Glutamatergic neuron (in vitro differentiated cells): Measurements from ENCODE around the gene ZC3H11A. TPM values are rescaled to one million over a fixed set of nuclear protein-coding genes. Genes with fewer than 3 reads are reported as not detected.
"Not testable (repeated sequence)": the region's sequence is repeated elsewhere in the genome, so short reads cannot be mapped to it uniquely, and the experiment has no call there.

Experiments
- DNase-seq: peaks from one replicate; pipeline ENCODE4 v3.0.0; 2022
- H3K27ac Mint-ChIP-seq: one replicate; pipeline ENCODE4 v1.8.0; 2020; ENCODE audit warnings: mild to moderate bottlenecking, mixed read lengths, inconsistent platforms; ENCODE audit not compliant: unreplicated experiment
- H3K27me3 Mint-ChIP-seq: one replicate; pipeline ENCODE4 v1.8.0; 2020; ENCODE audit warnings: mild to moderate bottlenecking, moderate library complexity, mixed read lengths, inconsistent platforms; ENCODE audit not compliant: unreplicated experiment
- H3K36me3 Mint-ChIP-seq: one replicate; pipeline ENCODE4 v1.8.0; 2020; ENCODE audit warnings: mild to moderate bottlenecking, mixed read lengths, inconsistent platforms; ENCODE audit not compliant: unreplicated experiment
- H3K4me1 Mint-ChIP-seq: one replicate; pipeline ENCODE4 v1.8.0; 2020; ENCODE audit warnings: mild to moderate bottlenecking, low read depth, mixed read lengths, inconsistent platforms; ENCODE audit not compliant: unreplicated experiment
- H3K4me3 Mint-ChIP-seq: one replicate; pipeline ENCODE4 v1.8.0; 2020; ENCODE audit warnings: mild to moderate bottlenecking, mixed read lengths, inconsistent platforms; ENCODE audit not compliant: unreplicated experiment
- H3K9me3 Mint-ChIP-seq: one replicate; pipeline ENCODE4 v1.8.0; 2020; ENCODE audit warnings: mild to moderate bottlenecking, moderate library complexity, mixed read lengths, inconsistent platforms; ENCODE audit not compliant: unreplicated experiment
- total RNA-seq: library from RNA; stranded (reverse); fragmentation: NEBNext Ultra II Directional; extraction: Animal tissue kit (Norgen Biotek cat#: 25700); gene quantifications from one replicate; pipeline ENCODE4 v1.2.1, GENCODE V29; 2021; ENCODE audit not compliant: unreplicated experiment
- TF ChIP-seq, protein P1 (sequence below): fragments of 200-600 bp; sonication (generic); IDR thresholded peaks from one replicate; pipeline ENCODE4 v1.5.0; 2021; ENCODE audit not compliant: partially characterized antibody, unreplicated experiment

The ZC3H11A gene
- total RNA-seq, 1 donor from 2014 or later = 63.4 TPM

- no peaks in the 10 kb centered on the region for H3K9me3 Mint-ChIP-seq
- no peaks in the 10 kb centered on the region for H3K27me3 Mint-ChIP-seq
- TF ChIP-seq, protein P1, sequence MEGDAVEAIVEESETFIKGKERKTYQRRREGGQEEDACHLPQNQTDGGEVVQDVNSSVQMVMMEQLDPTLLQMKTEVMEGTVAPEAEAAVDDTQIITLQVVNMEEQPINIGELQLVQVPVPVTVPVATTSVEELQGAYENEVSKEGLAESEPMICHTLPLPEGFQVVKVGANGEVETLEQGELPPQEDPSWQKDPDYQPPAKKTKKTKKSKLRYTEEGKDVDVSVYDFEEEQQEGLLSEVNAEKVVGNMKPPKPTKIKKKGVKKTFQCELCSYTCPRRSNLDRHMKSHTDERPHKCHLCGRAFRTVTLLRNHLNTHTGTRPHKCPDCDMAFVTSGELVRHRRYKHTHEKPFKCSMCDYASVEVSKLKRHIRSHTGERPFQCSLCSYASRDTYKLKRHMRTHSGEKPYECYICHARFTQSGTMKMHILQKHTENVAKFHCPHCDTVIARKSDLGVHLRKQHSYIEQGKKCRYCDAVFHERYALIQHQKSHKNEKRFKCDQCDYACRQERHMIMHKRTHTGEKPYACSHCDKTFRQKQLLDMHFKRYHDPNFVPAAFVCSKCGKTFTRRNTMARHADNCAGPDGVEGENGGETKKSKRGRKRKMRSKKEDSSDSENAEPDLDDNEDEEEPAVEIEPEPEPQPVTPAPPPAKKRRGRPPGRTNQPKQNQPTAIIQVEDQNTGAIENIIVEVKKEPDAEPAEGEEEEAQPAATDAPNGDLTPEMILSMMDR = no peak
- no peak for DNase-seq
- no peaks in the 10 kb centered on the region for H3K4me1 Mint-ChIP-seq
- no peak overlapping the region for H3K4me3 Mint-ChIP-seq
- no peaks in the 10 kb centered on the region for H3K36me3 Mint-ChIP-seq
- no peak overlapping the region for H3K27ac Mint-ChIP-seq
These were observed 13.5 kb upstream of the ZC3H11A start for GRCh38 chr1:203781962-203782361.

DNA sequence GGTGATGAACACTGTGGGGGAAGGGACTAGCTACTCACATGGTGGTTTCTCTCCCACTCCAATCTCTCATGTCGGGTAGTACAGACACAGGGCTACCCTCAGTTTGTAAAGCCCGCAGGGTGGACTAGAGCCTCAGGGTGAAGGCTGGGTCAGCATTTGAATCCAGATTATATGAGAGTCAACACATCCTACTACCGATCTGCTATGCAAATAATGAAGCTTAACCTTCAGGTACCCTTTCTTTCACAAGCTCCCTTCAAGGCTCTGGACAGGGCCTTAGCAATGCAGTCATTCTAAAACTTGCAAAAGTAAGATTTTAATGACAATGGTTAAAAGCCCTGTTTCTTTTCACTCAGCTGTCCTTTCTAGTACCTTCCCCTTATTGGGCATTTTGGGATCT lies 5.5 kb upstream of the ZC3H11A start:
- TF ChIP-seq, protein P1 = no peak
- H3K4me1 Mint-ChIP-seq = no peaks in the 10 kb centered on the region
- no peaks in the 10 kb centered on the region for H3K27me3 Mint-ChIP-seq
- no peak overlapping the region for H3K4me3 Mint-ChIP-seq
- no peaks in the 10 kb centered on the region for H3K36me3 Mint-ChIP-seq
- H3K9me3 Mint-ChIP-seq = peaks cover 2% of the 10 kb centered on the region
- H3K27ac Mint-ChIP-seq = no peak overlapping the region
- no peak for DNase-seq

DNA sequence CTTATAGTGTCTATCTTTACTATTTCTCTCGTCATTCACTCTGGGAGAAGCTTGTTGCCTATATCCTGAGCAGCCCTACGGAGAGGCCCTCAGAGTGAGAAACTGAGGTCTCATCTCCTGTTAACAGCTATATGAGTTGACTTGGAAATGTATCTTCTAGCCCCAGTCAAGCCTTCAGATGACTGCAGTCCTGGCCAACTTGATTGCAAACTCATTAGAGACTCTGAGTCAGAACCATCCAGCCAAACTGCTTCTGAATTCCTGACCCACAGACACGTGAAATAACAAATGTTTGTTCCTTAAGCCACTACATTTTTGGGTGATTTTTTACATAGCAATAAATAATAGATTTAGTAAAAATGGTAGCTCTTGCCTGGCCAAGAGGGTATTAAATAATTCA lies 3.9 kb upstream of the ZC3H11A start:
- H3K27me3 Mint-ChIP-seq = peaks cover 5% of the 10 kb centered on the region
- H3K4me1 Mint-ChIP-seq = no peaks in the 10 kb centered on the region
- no peaks in the 10 kb centered on the region for H3K36me3 Mint-ChIP-seq
- TF ChIP-seq, protein P1 = no peak
- no peak for DNase-seq
- no peak overlapping the region for H3K27ac Mint-ChIP-seq
- H3K9me3 Mint-ChIP-seq = peaks cover 8% of the 10 kb centered on the region
- no peak overlapping the region for H3K4me3 Mint-ChIP-seq

DNA sequence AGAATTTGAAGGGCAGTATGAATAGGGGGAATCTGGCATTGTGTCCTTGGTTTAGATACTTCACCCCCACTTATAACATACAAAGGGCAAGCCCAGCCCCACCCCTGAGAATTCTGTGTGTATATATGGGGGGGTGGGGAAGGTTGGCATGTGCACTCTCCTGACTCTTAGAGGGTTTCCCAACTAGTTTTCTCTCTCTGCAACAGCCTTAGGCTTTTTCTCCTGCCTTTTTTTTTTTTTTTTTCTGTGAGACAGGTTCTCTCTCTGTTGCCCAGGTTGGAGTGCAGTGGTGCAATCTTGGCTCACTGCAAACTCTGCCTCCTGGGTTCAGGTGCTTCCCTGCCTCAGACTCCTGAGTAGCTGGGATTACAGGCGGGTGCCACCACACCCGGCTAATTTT lies 2.9 kb upstream of the ZC3H11A start:
- TF ChIP-seq, protein P1 = no peak

DNA sequence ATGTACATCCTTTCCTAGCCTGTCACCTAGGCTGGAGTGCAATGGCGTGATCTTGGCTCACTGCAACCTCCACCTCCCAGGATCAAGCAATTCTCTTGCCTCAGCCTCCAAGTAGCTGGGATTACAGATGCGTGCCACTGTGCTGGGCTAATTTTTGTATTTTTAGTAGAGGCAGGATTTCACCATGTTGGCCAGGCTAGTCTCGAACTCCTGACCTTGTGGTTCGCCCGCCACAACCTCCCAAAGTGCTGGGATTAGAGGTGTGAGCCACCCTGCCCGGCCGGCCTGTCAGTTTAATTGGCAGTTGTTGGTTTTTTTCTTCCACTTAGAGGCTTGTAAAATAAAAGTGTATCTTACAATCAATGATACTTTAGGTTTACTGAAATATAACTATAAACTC lies 1.9 kb upstream of the ZC3H11A start:
- H3K27me3 Mint-ChIP-seq, H3K27ac Mint-ChIP-seq, H3K4me1 Mint-ChIP-seq, DNase-seq, H3K36me3 Mint-ChIP-seq, H3K4me3 Mint-ChIP-seq, H3K9me3 Mint-ChIP-seq: not testable (repeated sequence)

More for the DNA sequence above, 2.9 kb upstream of the ZC3H11A start:
- Mint-ChIP-seq H3K36me3 (peaks cover 3% of the 10 kb centered on the region), H3K4me1 (peaks cover 7% of the 10 kb centered on the region), H3K9me3 (peaks cover 8% of the 10 kb centered on the region), H3K27me3 (peaks cover 6% of the 10 kb centered on the region), H3K4me3 (no peak overlapping the region), H3K27ac (no peak overlapping the region)
- no peak for DNase-seq
